ENCODE data around the gene EFCAB6. TPM values are rescaled to one million over a fixed set of nuclear protein-coding genes. Genes with fewer than 3 reads are reported as not detected.

The EFCAB6 gene
- polyA plus RNA-seq, 2 of the 4 experiments (the other 2 are of a cell fraction): 0.46 to 1.2 TPM

DNA sequence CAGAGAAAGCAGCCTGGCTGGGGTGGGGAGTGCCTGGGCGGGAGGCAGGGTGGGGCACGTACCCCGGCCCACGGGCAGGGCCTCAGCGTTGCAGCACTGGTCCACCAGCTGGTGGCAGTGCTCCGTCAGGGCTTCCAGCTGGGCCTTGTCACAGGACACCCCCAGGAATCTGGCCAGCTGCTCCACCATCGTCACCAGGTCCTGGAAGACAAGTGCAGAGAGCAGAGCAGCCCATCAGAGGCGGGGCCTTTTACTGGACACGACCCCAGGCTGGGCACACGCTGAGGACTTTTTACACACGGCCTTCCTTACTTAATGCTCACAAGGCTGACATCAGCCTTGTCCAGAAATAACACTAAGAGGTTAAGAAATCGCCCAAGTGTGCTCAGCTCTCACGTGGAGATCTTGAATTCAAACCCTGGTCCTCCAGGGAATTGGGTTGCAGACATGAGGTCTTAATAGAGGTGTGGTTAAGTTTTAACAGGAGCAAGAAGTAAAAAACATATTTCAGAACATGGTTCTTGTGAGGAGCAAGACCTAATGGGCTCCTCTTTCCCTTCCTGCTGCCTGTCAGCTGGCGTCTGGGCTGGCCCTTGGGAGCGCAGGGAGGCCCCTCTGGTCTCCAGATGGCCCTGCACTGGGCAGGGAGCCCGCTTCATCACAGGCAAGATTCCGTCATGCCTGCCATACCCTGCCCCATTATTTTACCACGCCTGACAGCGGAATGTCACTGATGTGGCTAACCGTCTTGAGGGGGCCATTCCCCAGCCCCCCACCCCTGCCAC, 17.1 kb upstream of the EFCAB6 start:
- Histone ChIP-seq H3K9me3 (no peaks in the 10 kb centered on the region), H3K27ac (no peak overlapping the region), H3K4me2 (no peak overlapping the region), H3K4me1 (peaks cover 16% of the 10 kb centered on the region), H3K4me3 (no peak overlapping the region)
- CTCF ChIA-PET: interaction anchor here (0.8 to 6.6 kb wide), 3 partner anchors 10 to 441 kb away, joined by 3 to 81 read pairs (median 3); no protein-coding TSS in a partner anchor
- ATAC-seq: no peak
- no peak for TF ChIP-seq ELK1 (IDR thresholded peaks at IDR 0.05; ENCODE audit: low read depth, low read length)
- no peak for TF ChIP-seq MAFK (IDR thresholded peaks at IDR 0.05; ENCODE audit: partially characterized antibody)
- TF ChIP-seq ZNF302 (CRISPR knock-in tag; IDR thresholded peaks at IDR 0.05): no peak
- TF ChIP-seq ESRRA (IDR thresholded peaks at IDR 0.05; ENCODE audit: borderline replicate concordance, low read length): no peak
- TF ChIP-seq ATOH8 (CRISPR knock-in tag; IDR thresholded peaks at IDR 0.05; ENCODE audit: low read depth): no peak
- TF ChIP-seq EHF (CRISPR knock-in tag; IDR thresholded peaks at IDR 0.05): no peak
- TF ChIP-seq MAX (IDR thresholded peaks at IDR 0.05): no peak
- no peak for TF ChIP-seq RCOR1 (IDR thresholded peaks at IDR 0.05; ENCODE audit: low read depth, low read length)
- TF ChIP-seq RNF2 (IDR thresholded peaks at IDR 0.05; ENCODE audit: borderline replicate concordance, low read depth): no peak
- TF ChIP-seq HOXB5 (CRISPR knock-in tag; IDR thresholded peaks at IDR 0.05): no peak
- TF ChIP-seq FOXS1 (CRISPR knock-in tag; IDR thresholded peaks at IDR 0.05): no peak
- TF ChIP-seq SREBF2 (IDR thresholded peaks at IDR 0.05): no peak
- TF ChIP-seq EP300 (IDR thresholded peaks at IDR 0.05): no peak
- TF ChIP-seq POLR2A (IDR thresholded peaks at IDR 0.05; ENCODE audit: low read length): no peak
- no peak for TF ChIP-seq JUN (IDR thresholded peaks at IDR 0.05)
- no peak for TF ChIP-seq NPAS2 (CRISPR knock-in tag; IDR thresholded peaks at IDR 0.05; ENCODE audit: borderline replicate concordance)
- TF ChIP-seq E2F6 (IDR thresholded peaks at IDR 0.05; ENCODE audit: borderline replicate concordance, low read depth): no peak
- no peak for TF ChIP-seq CBX8 (IDR thresholded peaks at IDR 0.05)
- POLR2A ChIA-PET: no interaction called here
- peak in 1 of 2 experiments; percentile 10 for DNase-seq (ENCODE audit: low read depth in 1 of 2, low spot score in 1 of 2)
- 63% methylated on average over 15 of the region's 20 CpGs for WGBS (ENCODE audit: missing lambda C conversion rate)
- no peak for FAIRE-seq

- POLR2A ChIA-PET: no interaction called here
Measured at GRCh38 chr22:43828725-43828997, 16.6 kb upstream of the EFCAB6 start.

More at GRCh38 chr22:43828725-43828997, 16.6 kb upstream of the EFCAB6 start:
- ATAC-seq: no peak
- no peak for DNase-seq (ENCODE audit: low read depth in 1 of 2, low spot score in 1 of 2)
- no peaks in the 10 kb centered on the region for H3K9me3 ChIP-seq
- H3K27ac ChIP-seq: no peak overlapping the region
- TF ChIP-seq EP300 (IDR thresholded peaks at IDR 0.05) (no peak), CEBPB (IDR thresholded peaks at IDR 0.05) (no peak), NPAS2 (CRISPR knock-in tag; IDR thresholded peaks at IDR 0.05; ENCODE audit: borderline replicate concordance) (no peak), ATOH8 (CRISPR knock-in tag; IDR thresholded peaks at IDR 0.05; ENCODE audit: low read depth) (no peak), RNF2 (IDR thresholded peaks at IDR 0.05; ENCODE audit: borderline replicate concordance, low read depth) (no peak), TFCP2L1 (CRISPR knock-in tag; IDR thresholded peaks at IDR 0.05) (no peak), CBX8 (IDR thresholded peaks at IDR 0.05) (no peak), HMGXB4 (CRISPR knock-in tag; IDR thresholded peaks at IDR 0.05; ENCODE audit: borderline replicate concordance) (no peak)
- CTCF ChIA-PET: interaction anchor here (6.6 kb wide), 1 partner anchor 441 kb away, joined by 81 read pairs; no protein-coding TSS in a partner anchor
- peaks cover 21% of the 10 kb centered on the region for H3K4me1 ChIP-seq
- no peak overlapping the region for H3K4me2 ChIP-seq
- 75% methylated on average over 4 of the region's 6 CpGs for WGBS (ENCODE audit: missing lambda C conversion rate)
- FAIRE-seq: no peak
- no peak overlapping the region for H3K4me3 ChIP-seq
